Measurements from ENCODE around the gene AKR1D1. TPM values are rescaled to one million over a fixed set of nuclear protein-coding genes. Genes with fewer than 3 reads are reported as not detected.
"Not testable (repeated sequence)": the region's sequence is repeated elsewhere in the genome, so short reads cannot be mapped to it uniquely, and the experiment has no call there.

Gene AKR1D1
- polyA plus RNA-seq, 12 donors: 0.08 to 0.15 (median 0.10) TPM; not detected in 7

GRCh38 chr7:138072726-138073125 is 3.5 kb upstream of the AKR1D1 start:
- DNase-seq: no peak

- no peak for DNase-seq
These were observed 2.1 kb upstream of the AKR1D1 start for GRCh38 chr7:138074121-138074520.

- DNase-seq: no peak
These were observed 1.7 kb upstream of the AKR1D1 start for GRCh38 chr7:138074540-138074939.

GRCh38 chr7:138075350-138075749 is 909 bp upstream of the AKR1D1 start:
- DNase-seq: no peak

- DNase-seq: not testable (repeated sequence)
These were observed 473 bp upstream of the AKR1D1 start for GRCh38 chr7:138075786-138076185.

- DNase-seq: no peak
These were observed 1.6 kb downstream of the AKR1D1 start for GRCh38 chr7:138077809-138078208.

GRCh38 chr7:138079137-138079536 is 2.9 kb downstream of the AKR1D1 start:
- DNase-seq: no peak

GRCh38 chr7:138081868-138082267 is 5.6 kb downstream of the AKR1D1 start:
- no peak for DNase-seq

GRCh38 chr7:138083859-138084258 is 7.6 kb downstream of the AKR1D1 start:
- no peak for DNase-seq

GRCh38 chr7:138086563-138087270 is 10.5 kb downstream of the AKR1D1 start:
- DNase-seq: no peak

DNA sequence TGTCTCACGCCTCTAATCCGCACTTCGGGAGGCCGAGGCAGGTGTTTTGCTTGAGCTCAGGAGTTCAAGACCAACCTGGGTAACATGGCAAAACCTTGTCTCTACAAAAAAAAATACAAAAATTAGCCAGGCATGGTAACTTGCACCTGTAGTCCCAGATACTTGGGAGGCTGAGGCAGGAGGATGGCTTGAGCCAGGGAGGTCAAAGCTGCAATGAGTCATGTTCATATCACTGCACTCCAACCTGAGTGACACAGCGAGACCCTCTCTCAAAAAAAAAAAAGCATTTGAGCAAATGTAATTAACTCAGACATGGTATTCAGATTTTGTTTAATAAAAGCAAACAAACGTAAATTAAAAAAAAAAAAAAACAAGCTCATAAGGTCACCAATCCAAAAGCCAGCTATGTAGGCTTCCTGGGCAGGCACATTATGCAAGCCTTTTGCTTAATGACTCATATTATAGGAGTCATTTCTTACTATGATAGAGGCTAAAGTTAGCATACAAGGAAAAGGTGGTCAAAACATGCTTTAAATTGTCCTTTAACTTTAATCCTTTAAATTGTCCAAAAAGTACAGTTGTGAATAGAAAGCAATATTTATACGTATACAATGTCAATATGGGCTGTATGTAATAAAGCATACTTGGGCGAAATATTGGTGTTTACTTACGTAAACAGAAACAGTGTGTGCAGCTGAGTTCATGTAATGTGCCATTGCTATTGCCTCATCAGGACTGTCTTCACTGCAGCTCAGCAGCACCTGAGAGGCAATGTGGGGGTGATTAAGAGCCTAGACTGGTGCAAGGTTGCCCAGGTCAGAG is 13.0 kb downstream of the AKR1D1 start:
- DNase-seq: no peak

DNA sequence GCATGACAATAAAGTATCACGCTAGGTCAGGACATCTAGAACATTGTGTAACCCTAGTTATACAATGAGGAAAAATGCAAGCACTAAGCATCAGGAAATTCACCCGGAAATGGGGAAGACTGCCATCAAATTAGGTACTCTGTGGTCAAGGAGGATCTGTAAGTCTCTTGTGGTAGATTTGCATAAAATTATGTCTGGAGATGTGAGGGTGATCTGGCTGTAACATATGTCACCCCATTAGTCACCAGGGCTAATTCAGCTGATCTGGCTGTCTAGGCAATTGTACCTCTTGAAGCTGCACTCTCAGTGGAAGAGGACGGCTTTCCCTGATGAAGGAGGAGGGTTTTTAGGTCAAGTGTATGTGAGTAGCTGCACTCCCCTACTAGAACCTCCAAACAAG is 14.8 kb downstream of the AKR1D1 start:
- DNase-seq: no peak

- not testable (repeated sequence) for DNase-seq
These were observed 15.6 kb downstream of the AKR1D1 start for GRCh38 chr7:138091840-138092239.

DNA sequence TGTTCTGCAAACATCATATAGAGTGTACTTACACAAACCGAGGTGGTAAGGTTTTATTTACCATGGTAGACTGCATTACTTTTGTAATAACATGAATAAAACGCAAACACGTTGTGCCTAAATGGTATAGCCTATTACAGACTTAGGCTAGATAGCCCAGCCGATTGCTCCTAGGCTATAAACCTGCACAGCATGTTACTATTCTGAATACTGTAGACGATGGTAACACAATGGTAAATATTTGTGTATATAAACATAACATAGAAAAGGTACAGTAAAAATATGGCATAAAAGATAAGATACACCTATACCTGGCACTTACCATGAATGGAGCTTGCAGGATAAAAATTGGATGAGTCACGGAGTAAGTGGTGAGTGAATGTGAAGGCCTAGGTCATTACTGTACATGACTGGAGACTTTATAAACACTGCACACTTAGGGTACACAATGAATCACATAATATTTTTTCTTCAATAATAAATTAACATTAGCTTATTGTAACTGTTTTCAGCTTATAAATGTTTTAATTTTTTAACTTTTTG is 16.3 kb downstream of the AKR1D1 start:
- no peak for DNase-seq

GRCh38 chr7:138095972-138096935 is 20.0 kb downstream of the AKR1D1 start:
- DNase-seq: no peak

GRCh38 chr7:138097064-138097741 is 20.9 kb downstream of the AKR1D1 start:
- no peak for DNase-seq

DNA sequence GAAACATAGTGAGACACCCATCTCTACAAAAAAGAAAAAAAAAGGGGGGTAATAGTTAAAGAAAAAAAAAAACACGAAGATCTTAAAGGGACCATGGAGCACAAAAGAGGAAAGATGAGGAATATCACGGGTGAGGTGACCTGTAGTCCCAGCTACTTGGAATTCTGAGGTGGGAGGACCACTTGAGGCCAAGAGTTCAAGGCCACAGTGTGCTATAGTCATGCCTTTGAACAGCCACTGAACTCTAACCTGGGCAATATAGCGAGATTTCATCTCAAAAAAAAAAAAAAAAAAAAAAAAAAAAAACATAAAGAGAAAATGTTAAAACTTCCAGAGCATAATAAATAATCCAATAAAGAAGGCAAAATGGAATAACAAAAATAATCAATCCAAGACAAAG is 23.6 kb downstream of the AKR1D1 start:
- DNase-seq: no peak

DNA sequence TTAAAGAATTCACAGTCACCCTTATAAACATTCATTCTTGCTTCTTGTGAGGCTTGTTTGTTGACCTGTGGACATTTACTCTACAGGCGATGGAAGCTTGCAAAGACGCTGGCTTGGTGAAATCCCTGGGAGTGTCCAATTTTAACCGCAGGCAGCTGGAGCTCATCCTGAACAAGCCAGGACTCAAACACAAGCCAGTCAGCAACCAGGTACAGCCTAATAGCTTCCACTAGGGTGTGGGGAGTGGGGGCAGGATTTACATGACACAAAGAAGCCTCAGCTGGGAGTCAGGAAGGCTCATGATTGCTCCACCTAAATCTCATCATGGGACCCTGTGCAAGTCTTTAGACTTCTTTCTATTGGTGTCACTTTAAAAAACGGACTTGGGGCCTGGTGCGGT is 29.0 kb downstream of the AKR1D1 start:
- no peak for DNase-seq

DNA sequence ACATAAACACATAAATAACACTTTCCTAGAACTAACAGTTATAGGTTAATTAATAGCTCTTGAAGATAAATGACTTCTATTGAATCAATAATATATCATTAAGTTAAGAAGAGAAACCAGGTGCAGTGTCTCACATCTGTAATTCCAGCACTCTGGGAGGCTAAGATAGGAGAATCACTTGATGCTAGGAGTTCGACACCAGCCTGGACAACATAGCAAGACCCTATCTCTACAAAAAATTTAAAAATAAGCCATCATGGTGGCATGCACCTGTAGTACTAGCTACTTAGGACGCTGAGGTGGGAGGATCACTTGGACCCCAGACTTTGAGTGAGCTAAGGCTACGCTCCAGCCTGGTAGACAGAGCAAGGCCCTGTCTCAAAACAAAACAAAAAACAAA is 38.8 kb downstream of the AKR1D1 start:
- DNase-seq: no peak

- DNase-seq: no peak
These were observed 39.9 kb downstream of the AKR1D1 start for GRCh38 chr7:138116141-138116540.

DNA sequence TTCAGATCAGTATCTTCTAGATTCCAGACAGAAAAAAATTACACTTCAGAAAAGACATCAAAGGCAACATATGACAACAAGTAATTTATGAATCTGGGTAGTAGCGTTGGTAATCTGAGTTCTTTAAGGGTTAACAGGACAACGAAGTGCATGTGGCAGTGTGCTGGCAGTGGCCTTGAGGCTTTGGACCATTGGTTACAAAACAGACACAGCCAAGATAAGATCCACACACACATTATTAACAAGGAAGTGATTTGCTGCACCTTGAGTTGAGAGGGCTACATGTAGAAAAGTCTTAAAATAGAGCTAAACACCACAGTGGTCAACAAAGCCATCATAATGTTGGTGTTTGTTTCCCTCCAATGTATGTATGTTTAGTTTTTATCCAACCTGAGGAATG is 40.6 kb downstream of the AKR1D1 start:
- DNase-seq: no peak

All from muscle of arm (tissue), 12 donors.